Endothelial cell (in vitro differentiated cells): ENCODE results near the gene ZNF394. TPM values are rescaled to one million over a fixed set of nuclear protein-coding genes. Genes with fewer than 3 reads are reported as not detected.

Experiments
- DNase-seq: peaks from one replicate; pipeline ENCODE4 v3.0.0; 2021; ENCODE audit warnings: low spot score
- H3K27ac Mint-ChIP-seq: one replicate; pipeline ENCODE4 v1.8.0; 2021; ENCODE audit warnings: mixed read lengths, inconsistent platforms; ENCODE audit not compliant: unreplicated experiment
- H3K27me3 Mint-ChIP-seq: one replicate; pipeline ENCODE4 v1.8.0; 2021; ENCODE audit warnings: mild to moderate bottlenecking, moderate library complexity, mixed read lengths, inconsistent platforms; ENCODE audit not compliant: unreplicated experiment
- H3K36me3 Mint-ChIP-seq: one replicate; pipeline ENCODE4 v1.8.0; 2021; ENCODE audit warnings: mild to moderate bottlenecking, low read depth, mixed read lengths, inconsistent platforms; ENCODE audit not compliant: unreplicated experiment
- H3K4me1 Mint-ChIP-seq: one replicate; pipeline ENCODE4 v1.8.0; 2021; ENCODE audit warnings: mild to moderate bottlenecking, mixed read lengths, inconsistent platforms; ENCODE audit not compliant: unreplicated experiment
- H3K4me3 Mint-ChIP-seq: one replicate; pipeline ENCODE4 v1.8.0; 2021; ENCODE audit warnings: mild to moderate bottlenecking, mixed read lengths, inconsistent platforms; ENCODE audit not compliant: unreplicated experiment
- H3K9me3 Mint-ChIP-seq: one replicate; pipeline ENCODE4 v1.8.0; 2021; ENCODE audit warnings: mixed read lengths, inconsistent platforms; ENCODE audit not compliant: unreplicated experiment
- CTCF ChIP-seq: fragments of 200-600 bp; sonication (generic); IDR thresholded peaks from one replicate; pipeline ENCODE4 v1.5.0; 2021; ENCODE audit warnings: antibody characterized with exemption; ENCODE audit not compliant: unreplicated experiment
- total RNA-seq: library from RNA; stranded (reverse); fragmentation: NEBNext Ultra II Directional; extraction: Animal tissue kit (Norgen Biotek cat#: 25700); gene quantifications from one replicate; pipeline ENCODE4 v1.2.1, GENCODE V29; 2021; ENCODE audit not compliant: unreplicated experiment

ZNF394 gene
- total RNA-seq, 1 donor from 2014 or later, result 24.6 TPM

GRCh38 chr7:99453105-99453504 lies 47.0 kb downstream of the ZNF394 start:
- peaks cover 2% of the 10 kb centered on the region for H3K27me3 Mint-ChIP-seq
- no peak overlapping the region for H3K27ac Mint-ChIP-seq
- no peaks in the 10 kb centered on the region for H3K9me3 Mint-ChIP-seq
- no peak overlapping the region for H3K4me3 Mint-ChIP-seq
- H3K4me1 Mint-ChIP-seq, result no peaks in the 10 kb centered on the region
- H3K36me3 Mint-ChIP-seq, result peaks cover 28% of the 10 kb centered on the region
- TF ChIP-seq CTCF, result no peak
- no peak for DNase-seq

GRCh38 chr7:99452541-99452940 lies 47.5 kb downstream of the ZNF394 start:
- H3K27ac Mint-ChIP-seq, result no peak overlapping the region
- H3K4me3 Mint-ChIP-seq, result no peak overlapping the region
- peaks cover 32% of the 10 kb centered on the region for H3K36me3 Mint-ChIP-seq
- no peak for DNase-seq
- no peak for TF ChIP-seq CTCF
- peaks cover 2% of the 10 kb centered on the region for H3K27me3 Mint-ChIP-seq
- H3K9me3 Mint-ChIP-seq, result no peaks in the 10 kb centered on the region
- H3K4me1 Mint-ChIP-seq, result no peaks in the 10 kb centered on the region

GRCh38 chr7:99451936-99452335 lies 48.1 kb downstream of the ZNF394 start:
- Mint-ChIP-seq H3K27me3 (peaks cover 2% of the 10 kb centered on the region), H3K4me3 (no peak overlapping the region), H3K4me1 (no peaks in the 10 kb centered on the region), H3K27ac (no peak overlapping the region), H3K9me3 (no peaks in the 10 kb centered on the region), H3K36me3 (peaks cover 29% of the 10 kb centered on the region)
- DNase-seq, result no peak
- no peak for TF ChIP-seq CTCF

GRCh38 chr7:99449326-99449725 lies 50.8 kb downstream of the ZNF394 start:
- Mint-ChIP-seq H3K36me3 (peaks cover 32% of the 10 kb centered on the region), H3K27ac (no peak overlapping the region), H3K27me3 (peaks cover 2% of the 10 kb centered on the region), H3K4me3 (no peak overlapping the region), H3K4me1 (no peaks in the 10 kb centered on the region), H3K9me3 (no peaks in the 10 kb centered on the region)
- DNase-seq, result no peak
- no peak for TF ChIP-seq CTCF

GRCh38 chr7:99448855-99449254 lies 51.2 kb downstream of the ZNF394 start:
- no peak overlapping the region for H3K27ac Mint-ChIP-seq
- H3K4me3 Mint-ChIP-seq, result no peak overlapping the region
- no peaks in the 10 kb centered on the region for H3K4me1 Mint-ChIP-seq
- H3K27me3 Mint-ChIP-seq, result no peaks in the 10 kb centered on the region
- DNase-seq, result no peak
- no peaks in the 10 kb centered on the region for H3K9me3 Mint-ChIP-seq
- H3K36me3 Mint-ChIP-seq, result peaks cover 33% of the 10 kb centered on the region
- no peak for TF ChIP-seq CTCF
